ENCODE results near the gene TFF3.
A peak's percentile ranks its signal among the peaks of the same experiment; 100 is the strongest.

TFF3 gene

DNA sequence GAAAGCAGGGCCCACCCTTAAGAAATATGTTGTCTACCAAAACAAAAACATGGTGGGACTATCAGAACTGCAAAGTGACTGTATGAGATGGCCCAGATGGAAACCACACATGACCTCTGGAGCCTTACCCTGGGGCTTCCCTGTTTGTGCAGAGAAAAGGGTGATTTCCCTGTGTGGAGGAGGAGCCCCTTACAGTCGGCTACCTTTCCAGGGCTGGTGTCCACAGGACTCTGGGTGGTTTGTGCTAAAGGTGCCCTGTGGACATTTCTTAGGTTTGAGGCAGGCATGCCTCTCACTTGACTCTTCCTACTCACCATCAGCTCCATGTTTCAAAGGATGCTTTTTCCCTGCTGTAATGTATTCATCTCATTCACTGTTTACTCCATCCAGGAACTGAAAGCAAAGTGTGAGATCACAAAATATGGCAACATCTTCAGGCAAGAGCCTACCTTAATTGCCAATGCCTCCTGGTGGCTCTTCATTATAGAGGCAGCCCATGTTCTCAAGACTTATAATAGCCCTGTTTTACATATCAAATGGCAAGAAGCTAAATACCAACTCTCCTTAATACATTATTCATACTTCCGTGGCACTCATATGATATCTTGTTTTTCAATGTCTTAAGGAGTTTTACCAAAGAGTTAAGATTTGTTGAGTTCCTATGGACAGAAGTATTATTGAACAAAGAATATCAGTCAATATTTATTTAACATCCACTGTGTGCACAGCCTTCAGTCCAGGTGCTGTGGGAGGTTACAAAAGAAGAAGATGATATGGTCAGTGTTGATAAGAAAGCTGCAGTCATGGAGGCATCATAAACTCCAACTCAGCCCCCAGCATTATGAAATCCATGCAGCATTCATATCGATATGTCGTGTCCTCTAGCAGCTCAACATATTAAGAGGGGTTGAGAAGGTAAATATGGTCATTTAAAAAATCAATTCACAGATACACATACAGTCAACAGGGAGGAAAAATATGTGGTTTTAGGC, 15.5 kb upstream of the TFF3 start:
- no peak for DNase-seq
- in situ Hi-C loops (cut with MboI; ENCODE audit: low pct_unique_long_range_greater_than_20kb, low sequenced_read_pairs): no loop called here

DNA sequence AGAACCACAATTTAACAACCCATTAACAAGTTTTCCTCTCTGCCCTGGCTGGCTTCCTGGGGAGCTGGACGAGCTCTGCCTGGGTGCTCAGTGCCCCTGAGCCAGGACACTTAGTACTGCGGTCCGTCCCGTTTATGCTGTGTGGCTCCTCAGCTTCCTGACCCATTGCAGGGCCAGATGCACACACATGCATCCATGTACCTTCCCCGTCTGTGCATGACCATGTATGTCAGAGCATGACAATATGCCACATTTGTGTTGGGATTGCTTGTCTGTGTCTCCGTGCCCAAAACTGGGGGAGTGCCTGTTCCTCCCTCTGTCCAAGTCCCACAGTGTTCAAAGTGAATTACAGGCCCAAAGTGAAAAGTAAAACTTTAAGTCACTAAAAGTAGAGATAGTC, 9.7 kb upstream of the TFF3 start:
- in situ Hi-C loops (cut with MboI; ENCODE audit: low pct_unique_long_range_greater_than_20kb, low sequenced_read_pairs): no loop called here
- no peak for DNase-seq

DNA sequence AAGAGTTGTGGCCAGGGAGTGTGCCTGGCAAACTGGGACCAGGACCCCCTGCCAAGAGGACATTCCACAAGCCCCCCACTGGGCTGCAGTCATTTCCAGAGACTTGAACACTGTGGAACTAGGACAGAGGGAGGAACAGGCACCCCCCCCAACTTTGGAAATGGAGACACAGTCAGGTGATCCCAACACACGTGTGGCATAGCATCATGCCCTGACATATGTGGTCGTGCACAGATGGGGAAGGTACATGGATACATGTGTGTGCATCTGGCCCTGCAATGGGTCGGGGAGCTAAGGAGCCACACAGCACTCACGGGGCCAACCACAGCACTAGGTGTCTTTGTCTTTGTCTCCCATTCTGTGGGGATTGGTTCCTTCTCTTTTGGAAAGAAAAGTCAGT, 6.6 kb upstream of the TFF3 start:
- no peak for DNase-seq
- in situ Hi-C loops (cut with MboI; ENCODE audit: low pct_unique_long_range_greater_than_20kb, low sequenced_read_pairs): no loop called here

DNA sequence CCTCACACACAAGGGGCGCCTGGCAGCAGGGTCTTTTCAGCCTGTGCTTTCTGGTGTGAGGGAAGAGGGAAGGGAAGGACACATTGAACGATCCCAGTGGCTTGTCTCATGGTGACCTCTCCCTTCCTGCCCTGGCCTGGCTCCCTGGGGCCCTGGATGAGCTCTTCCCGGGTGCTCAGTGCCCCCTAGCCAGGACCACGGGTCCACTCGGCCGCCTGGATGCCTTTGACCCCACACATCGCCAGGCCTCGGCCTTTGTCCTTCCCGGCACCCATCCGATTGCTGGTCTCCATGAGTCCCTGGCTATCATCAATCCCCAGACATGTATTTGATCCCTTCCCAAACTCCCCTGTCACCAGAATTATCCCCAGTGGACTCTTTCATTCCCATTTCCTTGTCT, 6.0 kb upstream of the TFF3 start:
- in situ Hi-C loops (cut with MboI; ENCODE audit: low pct_unique_long_range_greater_than_20kb, low sequenced_read_pairs): no loop called here
- DNase-seq: no peak

DNA sequence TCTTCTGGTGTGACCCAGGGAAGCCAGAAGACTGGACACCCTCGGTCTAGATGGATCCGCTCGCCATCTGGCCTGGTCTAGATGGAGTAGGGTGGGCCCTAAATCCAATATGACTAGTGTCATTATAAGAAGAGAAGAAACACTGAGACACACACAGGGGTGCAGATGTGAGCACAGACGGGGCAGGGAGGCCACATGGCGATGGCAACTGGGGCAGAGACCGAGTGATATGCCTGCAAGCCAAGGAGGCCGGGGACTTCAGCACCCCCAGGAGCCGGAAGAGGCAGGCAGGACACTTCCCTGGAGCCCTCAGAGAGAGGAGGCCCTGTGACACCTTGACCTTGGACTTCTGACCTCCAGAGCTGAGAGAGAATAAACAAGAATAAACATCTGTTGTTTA, 5.6 kb upstream of the TFF3 start:
- in situ Hi-C loops (cut with MboI; ENCODE audit: low pct_unique_long_range_greater_than_20kb, low sequenced_read_pairs): no loop called here
- no peak for DNase-seq

DNA sequence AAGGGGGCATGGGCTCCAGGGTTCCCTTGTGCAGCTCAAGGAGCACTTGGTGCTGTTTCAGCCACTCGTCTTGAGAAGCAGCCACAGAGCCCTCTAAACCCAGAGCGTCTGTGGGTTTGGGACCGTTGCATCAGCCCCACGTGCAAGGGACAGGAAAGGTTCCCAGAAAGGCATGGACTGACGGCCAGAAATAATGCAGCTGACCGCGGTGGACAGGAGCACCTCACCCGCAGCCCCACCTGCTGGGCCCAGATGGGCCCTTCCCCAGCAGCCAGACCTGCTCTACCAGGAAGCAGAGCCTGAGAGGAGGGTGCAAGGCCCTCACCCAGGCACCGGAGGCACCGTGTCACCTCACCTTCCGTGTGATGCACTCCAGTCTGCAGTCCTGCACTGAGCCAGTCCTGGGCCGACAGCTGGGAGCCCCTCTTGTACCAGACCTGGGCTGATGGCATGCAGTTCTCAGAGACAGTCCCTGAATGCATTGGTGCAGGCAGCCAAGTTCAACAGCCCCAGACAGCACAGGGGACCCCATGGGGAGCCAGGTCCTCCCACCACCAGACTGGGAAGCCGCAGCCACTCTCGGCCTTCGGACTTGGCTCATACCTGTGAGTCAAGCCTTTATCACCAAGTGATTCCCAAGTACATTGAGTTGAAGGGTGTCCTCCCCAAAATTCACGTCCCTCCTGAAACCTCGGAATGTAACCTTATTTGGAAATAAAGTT, 4.8 kb upstream of the TFF3 start:
- in situ Hi-C loops (cut with MboI; ENCODE audit: low pct_unique_long_range_greater_than_20kb, low sequenced_read_pairs): no loop called here
- no peak for DNase-seq

DNA sequence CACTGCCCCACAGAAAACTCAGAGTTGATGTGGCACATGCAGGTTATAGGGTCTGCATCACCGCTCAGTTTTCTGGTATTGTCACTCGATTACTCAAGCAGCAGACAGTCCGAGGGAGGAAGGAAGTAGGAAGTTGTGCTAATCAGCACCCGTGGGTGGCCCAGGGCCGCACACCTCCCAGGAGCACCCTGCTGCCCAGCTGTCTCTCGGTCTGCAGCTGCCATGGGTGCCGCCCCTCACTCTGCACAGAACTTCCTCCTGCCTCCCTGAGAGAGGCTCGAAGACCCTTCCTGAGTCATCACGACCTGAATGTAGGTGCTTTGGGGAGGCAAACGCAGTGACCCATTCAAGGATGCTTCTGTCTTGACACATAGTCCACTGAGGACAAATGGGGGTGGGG, 4.2 kb upstream of the TFF3 start:
- in situ Hi-C loops (cut with MboI; ENCODE audit: low pct_unique_long_range_greater_than_20kb, low sequenced_read_pairs): no loop called here
- no peak for DNase-seq

DNA sequence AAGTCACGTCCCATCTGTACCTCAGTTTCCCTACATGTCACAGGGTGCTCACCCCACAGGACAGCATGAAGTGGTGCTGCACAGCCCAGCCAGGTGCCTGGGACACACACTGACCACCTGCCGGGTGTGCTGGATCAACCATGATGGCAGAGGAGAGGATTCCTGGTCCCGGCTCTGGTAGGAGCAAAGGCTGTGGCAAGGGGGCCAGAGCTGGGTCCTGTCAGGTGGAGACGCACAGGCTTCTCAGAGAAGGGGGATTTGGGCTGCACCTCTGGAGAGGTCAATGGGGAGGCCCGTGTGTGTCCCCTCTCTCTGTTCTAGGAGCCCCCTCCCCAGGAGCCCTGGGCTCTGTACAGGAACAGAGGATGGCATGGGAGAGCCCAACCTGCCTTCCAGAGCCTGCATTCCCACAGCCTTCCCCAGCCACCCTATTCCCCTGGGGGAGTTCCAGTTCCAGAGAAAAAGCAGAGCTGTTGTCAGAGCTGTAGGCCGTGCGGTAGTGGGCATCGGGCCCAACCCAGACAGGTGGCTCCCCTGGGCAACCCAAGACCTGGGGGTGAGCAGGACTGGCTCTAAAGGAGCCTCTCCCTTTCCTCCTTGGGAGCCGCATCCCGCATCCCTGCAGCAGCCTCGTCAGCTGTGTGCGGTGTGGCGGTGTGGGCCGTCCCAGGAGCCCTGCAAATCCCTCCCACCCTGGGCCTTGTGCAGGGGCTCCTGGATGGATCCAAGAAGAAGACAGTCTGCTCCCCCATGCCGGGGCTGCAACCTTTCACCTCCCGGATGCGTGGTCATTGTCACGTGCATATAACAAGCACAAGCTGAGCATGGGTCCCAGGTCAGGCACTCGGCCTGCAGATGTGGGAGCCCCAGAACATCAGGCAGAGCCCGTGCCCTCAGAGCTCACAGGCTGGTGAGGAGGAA, 2.9 kb upstream of the TFF3 start:
- in situ Hi-C loops (cut with MboI; ENCODE audit: low pct_unique_long_range_greater_than_20kb, low sequenced_read_pairs): no loop called here
- DNase-seq: no peak

DNA sequence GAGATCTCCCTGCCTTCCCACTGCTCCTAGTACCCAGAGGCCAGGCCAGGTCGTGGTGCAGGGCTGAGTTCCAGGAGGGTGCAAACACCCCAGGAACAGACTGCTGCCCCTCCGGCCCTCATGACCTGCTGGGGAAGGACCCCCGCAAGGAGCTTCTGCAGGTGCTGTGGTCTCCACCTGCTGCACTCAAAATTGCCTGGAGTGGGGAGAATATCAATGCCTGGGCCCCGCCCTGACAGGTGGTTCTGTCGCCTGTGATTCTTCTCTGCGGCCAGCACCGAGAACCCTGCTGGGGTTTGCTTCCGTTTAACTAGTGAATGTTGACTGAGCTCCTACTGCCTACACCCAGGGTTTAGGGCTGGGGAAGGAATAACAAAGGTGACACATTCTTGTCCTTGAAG, 2.1 kb upstream of the TFF3 start:
- no peak for DNase-seq

DNA sequence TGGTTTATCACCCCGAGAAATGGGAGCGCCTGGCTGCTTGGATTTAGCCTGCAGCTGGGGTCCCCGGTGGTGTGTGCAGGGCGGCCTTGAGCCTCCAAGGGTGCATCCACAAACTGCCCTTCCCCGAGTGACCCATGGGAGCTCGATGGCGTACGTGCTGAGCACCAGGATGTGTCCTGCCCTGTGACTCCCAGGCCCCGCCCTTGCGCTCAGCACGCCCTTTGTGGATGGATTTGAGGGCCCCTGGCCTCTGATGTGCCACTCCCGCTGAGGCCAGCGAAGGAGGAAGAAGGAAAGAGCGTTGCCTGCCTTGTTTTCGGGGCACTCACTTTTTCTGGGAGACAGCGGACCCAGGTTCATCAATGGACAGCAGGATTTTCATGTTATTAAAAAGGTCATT, 1.7 kb upstream of the TFF3 start:
- no peak for DNase-seq
- in situ Hi-C loops (cut with MboI; ENCODE audit: low pct_unique_long_range_greater_than_20kb, low sequenced_read_pairs): no loop called here

More for the DNA sequence above, 2.1 kb upstream of the TFF3 start:
- in situ Hi-C loops (cut with MboI; ENCODE audit: low pct_unique_long_range_greater_than_20kb, low sequenced_read_pairs): no loop called here

DNA sequence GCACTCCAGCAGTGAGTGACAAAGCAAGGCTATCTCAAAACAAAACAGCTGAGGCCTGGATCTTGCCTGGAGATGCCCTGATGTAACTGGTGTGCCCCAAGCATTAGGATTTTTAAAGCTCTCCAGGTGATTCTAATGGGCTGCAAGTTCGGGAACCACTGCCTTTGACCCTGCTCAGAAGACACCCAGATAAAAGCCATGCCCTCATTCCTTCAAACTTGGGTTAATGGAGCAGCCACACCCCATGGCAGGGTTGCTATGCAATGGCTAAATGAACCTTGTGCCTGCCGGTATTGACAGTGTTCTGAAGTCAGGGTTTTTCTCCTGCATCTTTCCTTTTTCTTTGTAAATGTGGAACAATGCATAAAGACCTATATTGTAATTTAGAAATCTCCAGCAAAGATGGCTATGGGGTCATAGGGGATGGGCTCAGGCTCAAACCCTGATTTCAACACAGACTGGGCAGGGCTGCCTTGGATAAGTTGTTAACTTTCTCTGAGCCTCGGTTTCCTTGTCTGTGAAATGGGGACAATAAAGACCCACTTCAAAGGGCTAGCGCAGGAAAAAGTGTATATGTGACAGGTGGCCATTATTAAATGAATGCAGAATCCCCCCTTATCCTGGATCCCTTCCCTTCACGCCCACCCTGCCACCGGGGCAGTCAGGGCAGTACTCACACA, 453 bp downstream of the TFF3 start:
- no peak for DNase-seq
- in situ Hi-C loops (cut with MboI; ENCODE audit: low pct_unique_long_range_greater_than_20kb, low sequenced_read_pairs): no loop called here

DNA sequence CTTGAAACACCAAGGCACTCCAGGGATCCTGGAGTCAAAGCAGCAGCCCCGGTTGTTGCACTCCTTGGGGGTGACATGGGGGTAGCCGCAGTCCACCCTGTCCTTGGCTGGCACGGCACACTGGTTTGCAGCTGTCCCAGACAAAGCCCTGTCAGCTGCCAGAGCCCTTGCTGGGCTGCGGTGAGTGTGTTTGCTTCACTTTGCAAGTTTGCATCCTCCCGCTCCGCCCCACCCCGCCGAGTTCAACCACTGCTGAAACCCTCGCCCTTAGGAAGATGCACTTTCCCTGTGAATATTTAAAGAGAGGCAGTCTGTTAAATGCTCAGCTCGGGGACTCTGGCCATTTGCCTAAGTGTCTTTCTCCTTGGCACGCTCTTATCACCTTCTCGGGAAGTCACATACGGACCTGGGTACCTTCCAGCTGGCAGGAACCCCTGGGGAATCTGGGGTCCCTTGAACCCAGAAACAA, 1.7 kb downstream of the TFF3 start:
- in situ Hi-C loops (cut with MboI; ENCODE audit: low pct_unique_long_range_greater_than_20kb, low sequenced_read_pairs): no loop called here
- DNase-seq: no peak

DNA sequence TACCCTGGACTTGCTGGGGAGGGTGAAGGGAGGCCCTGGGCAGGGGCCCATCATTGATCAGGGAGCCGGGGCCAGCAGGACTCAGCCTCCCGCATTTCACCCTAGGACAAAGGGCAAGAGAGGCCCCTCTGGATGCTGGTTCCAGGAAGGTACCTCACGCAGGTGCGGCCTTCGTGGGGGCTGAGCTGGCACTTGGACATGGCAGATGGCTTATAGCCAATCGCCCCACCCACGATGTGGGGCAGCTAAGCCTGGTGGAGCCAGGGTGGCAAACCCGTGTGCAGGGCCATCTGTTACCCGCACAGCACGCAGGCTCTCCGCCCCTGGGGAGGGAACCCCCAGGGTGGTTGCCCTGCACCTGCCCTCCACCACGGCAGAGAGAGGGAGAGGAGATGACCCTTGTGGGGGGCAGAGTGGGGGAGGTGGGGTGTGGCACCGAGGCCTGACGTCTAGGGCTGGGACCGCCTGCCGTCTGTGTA, 2.5 kb downstream of the TFF3 start:
- in situ Hi-C loops (cut with MboI; ENCODE audit: low pct_unique_long_range_greater_than_20kb, low sequenced_read_pairs): no loop called here
- no peak for DNase-seq

DNA sequence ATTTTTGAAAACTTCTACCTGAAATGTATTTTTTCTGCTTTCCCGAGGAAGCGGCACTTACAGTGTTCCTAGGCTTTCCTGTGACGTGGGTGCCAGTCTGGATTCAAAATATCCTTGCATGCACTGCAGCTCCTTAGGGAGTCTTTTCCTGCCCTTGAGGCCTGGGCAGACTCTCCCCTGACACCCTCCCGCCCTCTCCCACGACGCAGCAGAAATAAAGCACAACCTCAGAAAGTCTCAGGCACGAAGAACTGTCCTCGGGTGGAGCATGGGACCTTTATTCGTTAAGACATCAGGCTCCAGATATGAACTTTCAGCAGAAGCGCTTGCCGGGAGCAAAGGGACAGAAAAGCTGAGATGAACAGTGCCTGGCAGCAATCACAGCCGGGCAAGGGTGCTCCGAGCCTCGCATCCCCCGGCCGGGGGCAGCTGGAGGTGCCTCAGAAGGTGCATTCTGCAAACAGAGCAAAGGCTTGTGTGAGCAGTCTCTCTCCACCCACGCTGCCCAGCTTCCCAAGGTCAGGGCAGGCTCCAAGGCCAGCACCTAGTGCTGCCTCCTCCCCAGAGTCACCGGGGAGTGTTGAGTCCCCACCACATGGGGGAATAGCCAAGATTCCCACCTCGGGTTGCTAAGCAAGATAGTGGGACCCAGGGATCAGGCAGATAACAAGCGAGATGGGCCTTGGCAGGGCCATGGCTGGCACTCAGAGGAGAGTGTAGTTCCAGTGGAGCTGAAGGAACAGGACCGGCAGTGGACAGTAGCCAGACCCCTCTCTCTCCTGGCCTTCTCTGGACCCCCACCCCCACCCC, 3.2 kb downstream of the TFF3 start:
- in situ Hi-C loops (cut with MboI; ENCODE audit: low pct_unique_long_range_greater_than_20kb, low sequenced_read_pairs): no loop called here
- DNase-seq: no peak

DNA sequence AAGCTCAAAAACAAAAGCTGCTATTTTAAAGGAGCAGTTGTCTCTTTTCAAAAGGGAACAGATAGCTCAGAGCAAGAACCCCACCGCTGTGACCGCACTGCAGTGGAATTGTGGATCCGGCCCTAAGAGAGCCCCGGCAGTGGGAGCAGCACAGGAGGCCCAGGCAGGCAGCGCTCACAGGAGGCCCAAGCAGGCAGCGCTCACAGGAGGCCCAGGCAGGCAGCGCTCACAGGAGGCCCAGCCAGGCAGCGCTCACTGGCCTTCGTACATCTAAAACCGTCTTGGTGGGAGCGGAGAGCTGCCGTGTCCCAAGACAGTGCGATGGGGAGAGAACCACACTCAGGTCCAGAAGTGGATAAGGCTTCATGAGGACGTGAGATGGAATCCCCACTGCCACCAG, 4.0 kb downstream of the TFF3 start:
- in situ Hi-C loops (cut with MboI; ENCODE audit: low pct_unique_long_range_greater_than_20kb, low sequenced_read_pairs): no loop called here
- DNase-seq: no peak

DNA sequence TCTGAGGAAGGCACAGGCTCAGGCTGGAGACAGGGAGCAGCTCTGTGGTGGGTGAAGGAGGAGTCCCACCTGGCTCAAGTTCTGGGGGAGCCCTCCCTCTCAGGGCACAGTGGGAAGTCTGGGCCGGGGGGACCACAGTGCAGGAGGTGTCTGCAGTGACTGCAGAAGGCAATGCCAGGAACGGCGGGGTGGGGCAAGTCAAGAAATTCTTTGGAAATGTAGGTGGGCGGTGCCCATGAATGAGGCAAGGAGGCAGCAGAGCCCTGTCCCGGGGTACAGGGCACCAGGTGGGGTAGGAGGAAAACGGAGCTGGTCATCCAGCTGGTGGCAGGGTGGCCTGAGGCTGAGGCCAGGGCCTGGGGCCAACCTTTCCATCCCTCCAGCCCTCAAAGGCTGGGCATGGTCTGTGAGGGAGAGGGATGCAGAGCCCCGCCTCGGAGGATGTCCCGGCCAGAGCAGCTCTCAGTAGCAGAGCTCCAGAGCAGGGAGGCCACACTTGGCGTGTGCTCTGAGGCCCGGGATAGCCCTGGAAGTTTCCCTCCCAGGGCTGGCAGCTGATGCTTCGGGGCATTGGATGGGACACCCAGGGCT, 4.7 kb downstream of the TFF3 start:
- no peak for DNase-seq
- in situ Hi-C loops (cut with MboI; ENCODE audit: low pct_unique_long_range_greater_than_20kb, low sequenced_read_pairs): no loop called here

DNA sequence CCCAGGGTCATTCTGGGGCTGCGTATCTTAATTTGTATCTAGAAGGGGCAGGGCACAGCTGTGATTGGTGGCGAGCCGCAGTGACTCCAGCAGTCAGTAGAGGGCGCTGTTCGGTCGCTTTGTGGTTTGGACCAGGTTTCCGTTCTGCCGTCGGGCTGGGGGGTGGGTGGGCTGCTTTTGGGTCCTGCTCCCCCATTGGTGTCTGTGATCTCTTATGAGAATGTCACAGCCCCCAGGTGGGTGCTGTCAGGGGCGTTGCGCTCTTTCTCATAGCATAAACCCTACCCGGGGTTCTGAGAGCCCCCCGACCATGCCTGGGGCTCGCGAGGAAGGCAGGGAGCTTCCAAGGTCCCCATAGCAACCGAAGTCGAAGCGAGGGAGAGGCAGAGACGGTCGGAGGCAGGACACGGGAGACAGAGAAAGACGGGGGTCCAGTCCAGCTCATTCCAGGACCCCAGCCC, 5.4 kb downstream of the TFF3 start:
- in situ Hi-C loops (cut with MboI; ENCODE audit: low pct_unique_long_range_greater_than_20kb, low sequenced_read_pairs): no loop called here
- DNase-seq: peak; percentile 59
